DMS153 (cell line): ENCODE results near the gene MS4A12.
"Not testable (repeated sequence)": the region's sequence is repeated elsewhere in the genome, so short reads cannot be mapped to it uniquely, and the experiment has no call there.

Experiments used
- DNase-seq: peaks from one replicate; lab custom pipeline; 2025; lab: John Stamatoyannopoulos, UW

Gene MS4A12

GRCh38 chr11:60492488-60493009, at the start of gene MS4A12:
MS4A12 (plus strand) TSS chr11:60492778; CDS start chr11:60497319, 4,541 bp downstream.
- DNase-seq: no peak

GRCh38 chr11:60447070-60447469, 45.5 kb upstream of the MS4A12 start:
- DNase-seq: no peak

- no peak for DNase-seq
Measured at GRCh38 chr11:60447846-60448245, 44.7 kb upstream of the MS4A12 start.

- not testable (repeated sequence) for DNase-seq
Measured at GRCh38 chr11:60451185-60451584, 41.4 kb upstream of the MS4A12 start.

GRCh38 chr11:60454212-60454611, 38.4 kb upstream of the MS4A12 start:
- DNase-seq: no peak

GRCh38 chr11:60455531-60456042, 37.0 kb upstream of the MS4A12 start, which contains the start of gene MS4A1:
MS4A1 (plus strand) TSS chr11:60455847; CDS start chr11:60462375, 6,528 bp downstream.
- no peak for DNase-seq

- no peak for DNase-seq
Measured at GRCh38 chr11:60457576-60457975, 35.0 kb upstream of the MS4A12 start.

- DNase-seq: no peak
Measured at GRCh38 chr11:60459345-60459744, 33.2 kb upstream of the MS4A12 start.

GRCh38 chr11:60468829-60469228, 23.7 kb upstream of the MS4A12 start:
- no peak for DNase-seq

GRCh38 chr11:60469723-60470122, 22.9 kb upstream of the MS4A12 start:
- DNase-seq: no peak

GRCh38 chr11:60477035-60477445, 15.5 kb upstream of the MS4A12 start:
- no peak for DNase-seq

- no peak for DNase-seq
Measured at GRCh38 chr11:60482361-60482760, 10.2 kb upstream of the MS4A12 start.

GRCh38 chr11:60485987-60486386, 6.6 kb upstream of the MS4A12 start:
- no peak for DNase-seq

- DNase-seq: no peak
Measured at GRCh38 chr11:60493454-60493853, 876 bp downstream of the MS4A12 start.

- no peak for DNase-seq
Measured at GRCh38 chr11:60498399-60498798, 5.8 kb downstream of the MS4A12 start.

GRCh38 chr11:60498853-60499252, 6.3 kb downstream of the MS4A12 start:
- no peak for DNase-seq

GRCh38 chr11:60500276-60500910, 7.8 kb downstream of the MS4A12 start:
- DNase-seq: no peak

- DNase-seq: no peak
Measured at GRCh38 chr11:60502221-60502775, 9.7 kb downstream of the MS4A12 start.

- no peak for DNase-seq
Measured at GRCh38 chr11:60504219-60504905, 11.8 kb downstream of the MS4A12 start.

GRCh38 chr11:60509609-60510008, 17.0 kb downstream of the MS4A12 start:
- DNase-seq: not testable (repeated sequence)

- DNase-seq: not testable (repeated sequence)
Measured at GRCh38 chr11:60510209-60510608, 17.6 kb downstream of the MS4A12 start.

- DNase-seq: no peak
Measured at GRCh38 chr11:60511393-60511792, 18.8 kb downstream of the MS4A12 start.
